WTC11 (cell line): ENCODE results near the gene RPS25. TPM values are rescaled to one million over a fixed set of nuclear protein-coding genes. Genes with fewer than 3 reads are reported as not detected.

Experiments
- CDX4 ChIP-seq: fragments of 250-450 bp; sonication (Bioruptor Pico); IDR thresholded peaks from 2 replicates; pipeline ENCODE4 v1.9.0; 2021; ENCODE audit warnings: moderate library complexity, mild to moderate bottlenecking, inconsistent platforms, borderline replicate concordance
- CREB1 ChIP-seq: sonication (generic); formaldehyde crosslinking; IDR thresholded peaks from 2 replicates; pipeline ENCODE4 v1.8.0; 2023; ENCODE audit warnings: mild to moderate bottlenecking, missing genetic modification reagents
- CREM ChIP-seq: sonication (generic); formaldehyde crosslinking; IDR thresholded peaks from 2 replicates; pipeline ENCODE4 v1.8.1; 2022; ENCODE audit warnings: mild to moderate bottlenecking, missing genetic modification reagents, moderate library complexity
- CTCF ChIP-seq: fragments of 200-600 bp; IDR thresholded peaks from 2 replicates; pipeline ENCODE4 v1.8.0; 2022; ENCODE audit warnings: antibody characterized with exemption
- E2F5 ChIP-seq: sonication (generic); formaldehyde crosslinking; IDR thresholded peaks from 2 replicates; pipeline ENCODE4 v1.8.1; 2022; ENCODE audit warnings: mild to moderate bottlenecking, moderate library complexity, missing genetic modification reagents
- EMX1 ChIP-seq: fragments of 250-450 bp; sonication (Bioruptor Pico); IDR thresholded peaks from 2 replicates; pipeline ENCODE4 v1.8.0; 2021; ENCODE audit warnings: mild to moderate bottlenecking
- GTF2I ChIP-seq: fragments of 250-450 bp; sonication (Bioruptor Pico); conservative IDR thresholded peaks from 2 replicates; pipeline ENCODE4 v1.4.0; 2021; ENCODE audit warnings: mild to moderate bottlenecking
- JUN ChIP-seq: sonication (generic); formaldehyde crosslinking; IDR thresholded peaks from 2 replicates; pipeline ENCODE4 v1.8.0; 2023; ENCODE audit warnings: mild to moderate bottlenecking, missing genetic modification reagents
- KAT7 ChIP-seq: sonication (generic); formaldehyde crosslinking; IDR thresholded peaks from 2 replicates; pipeline ENCODE4 v1.8.1; 2023; ENCODE audit warnings: missing genetic modification reagents, mild to moderate bottlenecking, borderline replicate concordance
- MLX ChIP-seq: sonication (generic); formaldehyde crosslinking; IDR thresholded peaks from 2 replicates; pipeline ENCODE4 v1.8.1; 2023; ENCODE audit warnings: mild to moderate bottlenecking, missing genetic modification reagents, moderate library complexity
- NFE2L1 ChIP-seq: sonication (generic); formaldehyde crosslinking; IDR thresholded peaks from 2 replicates; pipeline ENCODE4 v1.8.1; 2023; ENCODE audit warnings: missing genetic modification reagents
- RELA ChIP-seq: sonication (generic); formaldehyde crosslinking; IDR thresholded peaks from 2 replicates; pipeline ENCODE4 v1.8.1; 2022; ENCODE audit warnings: missing genetic modification reagents, mild to moderate bottlenecking, borderline replicate concordance
- RORB ChIP-seq: fragments of 250-450 bp; sonication (Bioruptor Pico); IDR thresholded peaks from 2 replicates; pipeline ENCODE4 v1.9.0; 2021; ENCODE audit warnings: mild to moderate bottlenecking
- SMAD3 ChIP-seq: sonication (generic); formaldehyde crosslinking; IDR thresholded peaks from 2 replicates; pipeline ENCODE4 v1.8.0; 2022; ENCODE audit warnings: missing genetic modification reagents, mild to moderate bottlenecking, borderline replicate concordance
- TP53 ChIP-seq: sonication (generic); formaldehyde crosslinking; IDR thresholded peaks from 2 replicates; pipeline ENCODE4 v1.8.1; 2023; ENCODE audit warnings: mild to moderate bottlenecking, missing genetic modification reagents
- USF1 ChIP-seq: sonication (generic); formaldehyde crosslinking; IDR thresholded peaks from 2 replicates; pipeline ENCODE4 v1.8.0; 2022; ENCODE audit warnings: mild to moderate bottlenecking, missing genetic modification reagents
- ZNF219 ChIP-seq: sonication (generic); formaldehyde crosslinking; IDR thresholded peaks from 2 replicates; pipeline ENCODE4 v1.8.0; 2023; ENCODE audit warnings: missing genetic modification reagents, mild to moderate bottlenecking, borderline replicate concordance
- ZNF671 ChIP-seq: fragments of 250-450 bp; sonication (Bioruptor Pico); IDR thresholded peaks from 2 replicates; pipeline ENCODE4 v1.8.0; 2021; ENCODE audit warnings: mild to moderate bottlenecking
- total RNA-seq: library from RNA; stranded (reverse); gene quantifications from 3 replicates; pipeline ENCODE4 v1.2.3, GENCODE V29; 2021
- TF ChIP-seq, protein P1 (sequence below): sonication (generic); formaldehyde crosslinking; IDR thresholded peaks from 2 replicates; pipeline ENCODE4 v1.8.1; 2022; ENCODE audit warnings: low read depth, mild to moderate bottlenecking, moderate library complexity, missing genetic modification reagents, borderline replicate concordance
- TF ChIP-seq, protein P2 (sequence below): sonication (generic); formaldehyde crosslinking; IDR thresholded peaks from 2 replicates; pipeline ENCODE4 v1.8.0; 2022; ENCODE audit warnings: mild to moderate bottlenecking, missing genetic modification reagents
- TF ChIP-seq, protein P3 (sequence below): sonication (generic); formaldehyde crosslinking; IDR thresholded peaks from 2 replicates; pipeline ENCODE4 v1.8.1; 2022; ENCODE audit warnings: low read depth, missing genetic modification reagents, borderline replicate concordance
- TF ChIP-seq, protein P4 (sequence below): sonication (generic); formaldehyde crosslinking; IDR thresholded peaks from 2 replicates; pipeline ENCODE4 v1.8.0; 2023; ENCODE audit warnings: mild to moderate bottlenecking, missing genetic modification reagents
- TF ChIP-seq, protein P5 (sequence below): fragments of 250-450 bp; sonication (Bioruptor Pico); IDR thresholded peaks from 2 replicates; pipeline ENCODE4 v1.9.0; 2021; ENCODE audit warnings: mild to moderate bottlenecking

RPS25 gene
- total RNA-seq, 1 experiment from 2014 or later = 1,349 TPM

- peak; percentile 29; the same call in 1 of the 2 replicates for TF ChIP-seq CREM (CRISPR knock-in tag)
- no peak for TF ChIP-seq MLX (CRISPR knock-in tag)
- TF ChIP-seq, protein P1, sequence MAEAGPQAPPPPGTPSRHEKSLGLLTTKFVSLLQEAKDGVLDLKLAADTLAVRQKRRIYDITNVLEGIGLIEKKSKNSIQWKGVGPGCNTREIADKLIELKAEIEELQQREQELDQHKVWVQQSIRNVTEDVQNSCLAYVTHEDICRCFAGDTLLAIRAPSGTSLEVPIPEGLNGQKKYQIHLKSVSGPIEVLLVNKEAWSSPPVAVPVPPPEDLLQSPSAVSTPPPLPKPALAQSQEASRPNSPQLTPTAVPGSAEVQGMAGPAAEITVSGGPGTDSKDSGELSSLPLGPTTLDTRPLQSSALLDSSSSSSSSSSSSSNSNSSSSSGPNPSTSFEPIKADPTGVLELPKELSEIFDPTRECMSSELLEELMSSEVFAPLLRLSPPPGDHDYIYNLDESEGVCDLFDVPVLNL = no peak
- TF ChIP-seq, protein P2, sequence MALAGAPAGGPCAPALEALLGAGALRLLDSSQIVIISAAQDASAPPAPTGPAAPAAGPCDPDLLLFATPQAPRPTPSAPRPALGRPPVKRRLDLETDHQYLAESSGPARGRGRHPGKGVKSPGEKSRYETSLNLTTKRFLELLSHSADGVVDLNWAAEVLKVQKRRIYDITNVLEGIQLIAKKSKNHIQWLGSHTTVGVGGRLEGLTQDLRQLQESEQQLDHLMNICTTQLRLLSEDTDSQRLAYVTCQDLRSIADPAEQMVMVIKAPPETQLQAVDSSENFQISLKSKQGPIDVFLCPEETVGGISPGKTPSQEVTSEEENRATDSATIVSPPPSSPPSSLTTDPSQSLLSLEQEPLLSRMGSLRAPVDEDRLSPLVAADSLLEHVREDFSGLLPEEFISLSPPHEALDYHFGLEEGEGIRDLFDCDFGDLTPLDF (CRISPR knock-in tag) = 0 out of 2 replicates have a peak, but pooled peaks have one; percentile 15
- TF ChIP-seq GTF2I (CRISPR knock-in tag) = no peak
- TF ChIP-seq EMX1 (CRISPR knock-in tag) = no peak
- TF ChIP-seq USF1 (CRISPR knock-in tag) = no peak
- no peak for TF ChIP-seq TP53 (CRISPR knock-in tag)
- no peak for TF ChIP-seq CDX4 (CRISPR knock-in tag)
- no peak for TF ChIP-seq CREB1 (CRISPR knock-in tag)
- TF ChIP-seq JUN (CRISPR knock-in tag) = peak; percentile 41; the same call in 1 of the 2 replicates
- no peak for TF ChIP-seq RORB
- TF ChIP-seq ZNF219 (CRISPR knock-in tag) = no peak
- no peak for TF ChIP-seq NFE2L1 (CRISPR knock-in tag)
- no peak for TF ChIP-seq KAT7 (CRISPR knock-in tag)
- TF ChIP-seq SMAD3 (CRISPR knock-in tag) = no peak
- no peak for TF ChIP-seq ZNF671 (CRISPR knock-in tag)
- TF ChIP-seq, protein P3, sequence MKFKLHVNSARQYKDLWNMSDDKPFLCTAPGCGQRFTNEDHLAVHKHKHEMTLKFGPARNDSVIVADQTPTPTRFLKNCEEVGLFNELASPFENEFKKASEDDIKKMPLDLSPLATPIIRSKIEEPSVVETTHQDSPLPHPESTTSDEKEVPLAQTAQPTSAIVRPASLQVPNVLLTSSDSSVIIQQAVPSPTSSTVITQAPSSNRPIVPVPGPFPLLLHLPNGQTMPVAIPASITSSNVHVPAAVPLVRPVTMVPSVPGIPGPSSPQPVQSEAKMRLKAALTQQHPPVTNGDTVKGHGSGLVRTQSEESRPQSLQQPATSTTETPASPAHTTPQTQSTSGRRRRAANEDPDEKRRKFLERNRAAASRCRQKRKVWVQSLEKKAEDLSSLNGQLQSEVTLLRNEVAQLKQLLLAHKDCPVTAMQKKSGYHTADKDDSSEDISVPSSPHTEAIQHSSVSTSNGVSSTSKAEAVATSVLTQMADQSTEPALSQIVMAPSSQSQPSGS (CRISPR knock-in tag) = no peak
- no peak for TF ChIP-seq RELA
- TF ChIP-seq, protein P4, sequence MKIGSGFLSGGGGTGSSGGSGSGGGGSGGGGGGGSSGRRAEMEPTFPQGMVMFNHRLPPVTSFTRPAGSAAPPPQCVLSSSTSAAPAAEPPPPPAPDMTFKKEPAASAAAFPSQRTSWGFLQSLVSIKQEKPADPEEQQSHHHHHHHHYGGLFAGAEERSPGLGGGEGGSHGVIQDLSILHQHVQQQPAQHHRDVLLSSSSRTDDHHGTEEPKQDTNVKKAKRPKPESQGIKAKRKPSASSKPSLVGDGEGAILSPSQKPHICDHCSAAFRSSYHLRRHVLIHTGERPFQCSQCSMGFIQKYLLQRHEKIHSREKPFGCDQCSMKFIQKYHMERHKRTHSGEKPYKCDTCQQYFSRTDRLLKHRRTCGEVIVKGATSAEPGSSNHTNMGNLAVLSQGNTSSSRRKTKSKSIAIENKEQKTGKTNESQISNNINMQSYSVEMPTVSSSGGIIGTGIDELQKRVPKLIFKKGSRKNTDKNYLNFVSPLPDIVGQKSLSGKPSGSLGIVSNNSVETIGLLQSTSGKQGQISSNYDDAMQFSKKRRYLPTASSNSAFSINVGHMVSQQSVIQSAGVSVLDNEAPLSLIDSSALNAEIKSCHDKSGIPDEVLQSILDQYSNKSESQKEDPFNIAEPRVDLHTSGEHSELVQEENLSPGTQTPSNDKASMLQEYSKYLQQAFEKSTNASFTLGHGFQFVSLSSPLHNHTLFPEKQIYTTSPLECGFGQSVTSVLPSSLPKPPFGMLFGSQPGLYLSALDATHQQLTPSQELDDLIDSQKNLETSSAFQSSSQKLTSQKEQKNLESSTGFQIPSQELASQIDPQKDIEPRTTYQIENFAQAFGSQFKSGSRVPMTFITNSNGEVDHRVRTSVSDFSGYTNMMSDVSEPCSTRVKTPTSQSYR (CRISPR knock-in tag) = no peak
- 0 out of 2 replicates have a peak, but pooled peaks have one; percentile 48 for TF ChIP-seq E2F5 (CRISPR knock-in tag)
- TF ChIP-seq, protein P5, sequence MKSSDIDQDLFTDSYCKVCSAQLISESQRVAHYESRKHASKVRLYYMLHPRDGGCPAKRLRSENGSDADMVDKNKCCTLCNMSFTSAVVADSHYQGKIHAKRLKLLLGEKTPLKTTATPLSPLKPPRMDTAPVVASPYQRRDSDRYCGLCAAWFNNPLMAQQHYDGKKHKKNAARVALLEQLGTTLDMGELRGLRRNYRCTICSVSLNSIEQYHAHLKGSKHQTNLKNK = no peak
- no peak for TF ChIP-seq CTCF
Measured at GRCh38 chr11:119056421-119056999, 38.4 kb upstream of the RPS25 start (continued).
